GM21390 (cell line): ENCODE measurements around the gene DEXI.

Experiments used
- ATAC-seq: cut with Tn5 transposase; IDR thresholded peaks from one replicate; pipeline ENCODE4 v1.9.1; 2021; ENCODE audit not compliant: unreplicated experiment

Gene DEXI

DNA sequence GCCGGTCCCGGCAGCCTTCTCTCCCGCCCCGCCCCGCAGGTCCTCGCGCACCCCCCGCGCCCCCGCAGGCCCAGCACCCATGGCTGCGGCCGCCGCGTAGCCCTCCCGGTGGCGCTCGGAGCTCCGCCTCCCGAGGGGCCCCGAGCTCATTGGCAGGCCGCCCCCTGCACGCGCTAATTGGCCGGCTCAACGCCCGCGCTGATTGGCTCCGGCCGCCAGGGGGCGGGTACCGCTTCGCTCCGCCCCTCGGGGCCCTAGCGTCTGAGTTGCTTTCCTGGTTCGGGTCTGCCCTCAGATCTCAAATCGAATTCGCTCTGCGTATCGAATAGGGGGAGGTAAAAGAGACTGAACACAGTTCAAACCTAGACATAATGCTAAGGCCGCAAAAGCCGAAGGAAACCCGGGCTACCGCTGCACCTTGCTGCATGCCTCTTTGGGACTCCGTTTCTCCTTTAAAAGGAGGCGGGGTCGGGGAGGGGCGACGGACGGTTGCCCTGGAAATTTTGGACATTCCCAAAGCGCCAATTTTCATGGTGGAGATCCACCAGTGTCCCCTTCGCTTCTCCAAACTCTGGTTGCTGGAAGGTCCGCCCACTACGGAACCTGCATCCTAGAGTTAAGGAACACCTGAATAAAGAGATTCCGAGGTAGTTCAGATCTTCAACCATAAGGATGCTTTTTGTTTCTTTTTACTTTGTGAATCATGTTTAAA, at the start of gene DEXI:
DEXI (minus strand) TSS at position 117 of the 712 bp plus-strand sequence. CDS start 463 bp downstream, outside the sequence.
- peak; percentile 59 for ATAC-seq

DNA sequence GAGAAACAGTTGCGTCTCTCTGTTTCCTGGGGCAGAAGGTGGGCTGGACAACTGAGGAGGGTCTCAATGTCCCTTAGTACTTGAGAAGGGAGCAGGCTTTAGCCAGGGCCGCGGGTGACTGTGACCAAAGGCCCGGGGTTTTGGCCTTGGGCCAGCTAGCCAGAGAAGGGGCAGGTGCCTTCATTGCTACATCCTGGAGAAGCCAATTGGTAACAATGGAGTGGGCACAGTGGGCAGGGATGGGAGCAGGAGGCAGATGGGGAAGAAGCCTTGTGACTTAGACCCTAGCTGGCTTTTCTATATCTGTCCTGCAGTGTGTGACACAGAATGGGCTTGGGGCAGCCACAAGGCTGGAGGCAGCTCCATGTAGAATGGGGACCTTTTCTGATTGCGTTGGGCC, 48.1 kb upstream of the DEXI start:
- no peak for ATAC-seq

DNA sequence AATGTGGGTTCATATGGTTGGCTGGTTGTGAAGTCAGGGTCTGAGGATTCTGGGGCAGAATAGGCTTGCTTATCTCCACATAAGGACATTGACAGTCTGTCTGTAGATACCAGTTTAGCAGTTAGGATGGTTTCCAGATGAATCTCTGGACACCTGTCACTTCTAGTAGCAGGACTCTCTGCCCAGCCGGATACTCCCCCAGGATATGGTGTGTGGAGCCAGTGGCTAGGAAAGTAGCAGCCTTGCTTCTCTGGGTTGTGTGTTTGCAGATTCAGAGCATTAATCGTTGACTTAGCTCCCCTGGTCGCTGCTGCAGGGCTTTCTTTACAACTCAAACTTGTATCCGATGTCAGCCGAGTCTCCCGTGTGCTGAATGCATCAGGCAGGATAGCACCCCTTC, 47.3 kb upstream of the DEXI start:
- no peak for ATAC-seq

DNA sequence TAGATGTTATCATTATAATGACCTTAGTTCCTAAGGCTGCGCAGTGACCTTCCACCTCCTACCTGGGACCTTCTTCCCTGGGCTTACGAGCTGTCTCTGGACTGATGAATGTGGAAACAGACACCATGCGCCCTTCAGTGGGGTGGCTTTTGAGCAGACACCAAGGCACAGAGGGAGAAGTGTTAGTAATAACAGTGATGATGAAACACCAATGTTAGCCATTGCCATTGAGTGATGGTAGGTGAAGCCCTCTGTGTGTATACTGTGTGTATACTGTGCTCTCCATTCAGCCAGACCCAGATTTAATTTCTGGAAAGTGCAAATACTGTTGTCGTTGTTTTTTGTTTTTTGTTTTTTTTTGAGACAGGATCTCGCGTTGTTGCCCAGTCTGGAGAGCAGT, 46.6 kb upstream of the DEXI start:
- ATAC-seq: no peak

DNA sequence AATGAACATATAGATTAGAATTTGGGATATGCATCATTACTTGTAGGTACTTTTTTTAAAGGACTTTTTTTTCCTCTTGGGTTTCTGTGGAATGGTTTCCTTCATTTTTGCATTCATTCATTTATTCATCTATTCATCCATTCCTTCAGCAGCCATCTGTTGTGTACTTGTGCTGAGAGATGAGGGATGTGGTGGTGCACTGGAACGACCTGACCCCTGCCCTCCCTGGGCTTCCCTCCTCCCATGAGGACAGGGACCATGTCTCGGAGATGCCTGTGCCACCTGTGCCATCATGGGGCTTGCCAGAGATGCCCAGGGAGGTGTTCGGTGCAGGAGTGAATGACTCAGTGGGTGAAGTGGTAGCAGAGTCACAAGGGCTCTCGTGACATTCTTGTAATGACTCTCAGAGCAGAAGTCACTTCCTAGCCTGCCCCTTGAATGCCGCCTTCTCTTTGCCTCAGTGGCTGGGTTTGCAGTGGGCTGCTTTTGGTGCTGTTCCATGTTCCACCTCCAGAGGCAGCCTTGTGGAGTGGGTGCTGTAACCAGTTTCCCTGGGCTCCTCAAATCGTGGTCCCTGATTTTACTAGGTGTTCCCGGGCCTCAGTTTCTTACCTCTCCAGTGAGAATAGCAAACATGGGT, 46.0 kb upstream of the DEXI start:
- no peak for ATAC-seq

DNA sequence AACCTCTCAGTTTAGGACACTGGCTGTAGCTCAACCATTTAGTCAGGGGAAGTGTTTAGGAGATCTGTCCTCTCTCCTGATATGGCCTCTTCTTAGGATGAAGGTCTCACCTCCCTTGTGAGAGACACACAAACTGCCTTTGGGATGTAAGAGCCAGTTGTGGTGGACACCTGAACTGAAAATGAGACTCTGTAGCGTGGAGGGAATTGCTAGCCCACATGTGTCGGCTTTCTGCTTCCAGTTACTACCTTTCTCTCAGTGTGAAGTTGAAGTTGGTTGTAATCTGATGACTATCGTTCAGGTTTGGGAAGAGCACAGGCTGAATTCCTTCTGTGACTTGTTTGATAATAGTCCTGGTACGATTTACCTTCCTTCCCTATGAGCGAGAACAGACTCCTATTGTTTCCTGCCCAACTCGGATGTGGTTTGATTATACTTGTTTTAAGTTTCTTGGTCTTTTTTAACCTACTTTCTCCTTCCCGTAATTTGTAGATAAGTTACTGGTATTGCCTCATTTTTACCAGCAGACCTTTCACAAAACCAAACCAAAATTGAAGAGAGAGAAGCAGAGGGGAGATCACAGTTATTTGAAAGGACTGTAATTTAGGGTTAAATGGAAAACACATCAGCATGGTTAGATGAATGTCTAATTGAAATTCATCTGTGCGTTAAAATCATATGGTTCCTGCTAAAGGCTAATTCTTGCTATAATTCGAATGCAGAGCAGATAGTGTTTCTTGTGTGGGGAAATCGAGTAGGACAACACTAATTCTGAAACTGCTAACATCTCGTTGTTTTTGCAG, 45.3 kb upstream of the DEXI start:
- no peak for ATAC-seq

DNA sequence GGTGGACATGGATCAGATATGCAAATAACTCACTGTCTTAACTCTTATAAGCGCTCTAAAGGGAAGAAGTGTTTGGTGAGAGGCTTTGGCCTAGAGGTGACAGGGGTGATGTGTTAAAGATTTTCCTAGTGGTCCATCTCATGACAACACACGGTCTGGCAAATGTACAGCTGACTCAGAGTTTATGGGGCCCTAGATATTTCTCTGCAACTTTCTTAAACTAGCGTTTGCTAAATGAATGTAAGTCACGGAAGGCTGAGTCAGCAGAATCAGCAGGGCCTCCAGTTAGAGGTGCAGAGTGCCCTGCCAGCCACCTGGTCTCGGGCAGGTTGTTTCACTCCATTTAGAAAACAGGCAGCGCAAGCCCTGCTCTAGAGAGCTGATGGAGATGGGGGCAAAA, 42.2 kb upstream of the DEXI start:
- ATAC-seq: no peak

DNA sequence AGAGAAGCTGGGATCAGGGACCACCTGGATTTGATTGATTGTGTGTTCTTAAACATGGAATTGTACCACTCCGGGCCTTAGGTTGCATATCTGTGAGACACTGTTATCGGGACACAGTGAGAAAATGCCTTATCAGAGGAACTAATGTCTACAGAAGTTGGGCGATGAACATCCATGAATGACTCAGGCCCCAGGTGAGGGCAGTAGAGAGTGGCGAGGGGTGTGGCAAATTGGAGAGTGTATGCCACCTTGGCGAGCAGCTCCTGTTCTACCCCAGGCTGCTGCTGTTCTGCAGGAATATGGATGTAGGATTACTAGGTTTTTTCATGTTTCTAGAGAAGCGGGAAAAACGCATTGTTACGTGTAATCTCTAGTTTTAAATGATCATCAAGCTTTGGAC, 40.9 kb upstream of the DEXI start:
- ATAC-seq: no peak

DNA sequence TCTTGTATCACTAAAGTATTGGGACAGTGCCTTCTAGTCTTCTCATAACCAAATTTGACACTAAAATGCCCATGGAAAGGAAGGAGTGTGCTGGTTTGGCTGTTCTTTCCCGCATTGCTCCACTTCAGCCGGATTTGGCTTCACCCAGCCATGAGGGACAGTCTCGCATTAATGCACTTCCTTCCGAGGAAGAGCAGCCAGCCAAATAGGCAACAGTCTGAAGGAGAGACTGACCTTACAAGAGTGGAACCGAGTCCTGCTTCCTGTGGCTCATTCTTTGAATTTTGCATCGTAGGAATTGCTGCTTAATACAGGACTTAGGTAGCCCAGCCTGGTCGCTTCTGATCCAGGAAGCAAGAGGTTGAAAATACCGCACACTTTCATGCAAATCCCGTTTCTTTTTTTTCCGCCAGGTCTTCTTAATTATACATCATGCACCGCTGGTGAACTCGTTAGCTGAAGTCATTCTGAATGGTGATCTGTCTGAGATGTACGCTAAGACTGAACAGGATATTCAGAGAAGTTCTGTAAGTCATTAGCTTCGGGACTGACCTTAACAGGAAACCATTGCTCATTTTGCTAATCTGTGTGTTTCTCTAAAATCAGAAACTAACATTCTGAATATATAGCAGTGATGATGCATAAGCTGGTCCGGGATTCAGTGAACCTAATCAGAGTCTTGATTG, 40.3 kb upstream of the DEXI start:
- ATAC-seq: no peak

DNA sequence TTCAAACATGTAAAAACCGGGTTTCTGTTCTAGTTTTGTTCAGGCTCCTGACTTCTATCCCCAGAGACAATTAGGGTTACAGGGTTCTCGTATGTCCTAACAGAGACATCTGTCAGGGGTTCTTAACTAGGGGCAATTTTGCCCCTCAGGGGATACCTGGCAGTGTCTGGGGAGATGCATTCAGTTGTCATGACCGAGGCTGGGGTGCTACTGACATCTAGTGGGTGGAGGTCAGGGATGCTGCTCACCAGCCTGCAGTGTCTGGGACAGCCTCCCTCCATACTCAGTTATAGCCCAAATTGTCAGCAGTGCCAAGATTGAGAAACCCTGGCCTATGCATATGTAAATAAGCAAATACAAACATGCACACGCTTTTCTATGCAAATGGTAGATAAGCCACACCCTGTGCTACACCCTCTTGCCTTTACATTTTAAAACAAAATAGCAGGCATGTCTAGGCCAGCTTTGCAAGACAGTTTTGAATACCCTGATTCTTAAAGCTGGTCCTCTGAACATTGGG, 39.5 kb upstream of the DEXI start:
- peak; percentile 72 for ATAC-seq

DNA sequence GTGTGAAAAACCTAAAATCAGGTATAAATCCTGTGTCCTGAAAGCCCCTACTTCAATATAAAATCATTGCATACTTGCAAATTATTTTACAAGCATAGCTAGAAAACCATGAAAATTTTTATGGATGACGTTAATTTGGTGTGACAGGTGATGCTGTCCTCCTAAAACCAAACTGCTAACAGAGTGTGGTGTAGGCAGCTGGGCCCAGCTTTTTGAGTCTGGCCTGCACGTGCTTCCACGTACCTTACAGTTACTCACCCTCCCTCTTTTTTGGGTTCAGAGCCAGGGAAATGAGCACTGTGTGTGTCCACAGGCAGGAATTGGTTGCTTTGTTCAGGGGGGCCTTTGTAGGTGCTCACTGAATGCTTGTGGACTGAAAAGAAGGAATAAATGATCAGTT, 38.5 kb upstream of the DEXI start:
- ATAC-seq: no peak

DNA sequence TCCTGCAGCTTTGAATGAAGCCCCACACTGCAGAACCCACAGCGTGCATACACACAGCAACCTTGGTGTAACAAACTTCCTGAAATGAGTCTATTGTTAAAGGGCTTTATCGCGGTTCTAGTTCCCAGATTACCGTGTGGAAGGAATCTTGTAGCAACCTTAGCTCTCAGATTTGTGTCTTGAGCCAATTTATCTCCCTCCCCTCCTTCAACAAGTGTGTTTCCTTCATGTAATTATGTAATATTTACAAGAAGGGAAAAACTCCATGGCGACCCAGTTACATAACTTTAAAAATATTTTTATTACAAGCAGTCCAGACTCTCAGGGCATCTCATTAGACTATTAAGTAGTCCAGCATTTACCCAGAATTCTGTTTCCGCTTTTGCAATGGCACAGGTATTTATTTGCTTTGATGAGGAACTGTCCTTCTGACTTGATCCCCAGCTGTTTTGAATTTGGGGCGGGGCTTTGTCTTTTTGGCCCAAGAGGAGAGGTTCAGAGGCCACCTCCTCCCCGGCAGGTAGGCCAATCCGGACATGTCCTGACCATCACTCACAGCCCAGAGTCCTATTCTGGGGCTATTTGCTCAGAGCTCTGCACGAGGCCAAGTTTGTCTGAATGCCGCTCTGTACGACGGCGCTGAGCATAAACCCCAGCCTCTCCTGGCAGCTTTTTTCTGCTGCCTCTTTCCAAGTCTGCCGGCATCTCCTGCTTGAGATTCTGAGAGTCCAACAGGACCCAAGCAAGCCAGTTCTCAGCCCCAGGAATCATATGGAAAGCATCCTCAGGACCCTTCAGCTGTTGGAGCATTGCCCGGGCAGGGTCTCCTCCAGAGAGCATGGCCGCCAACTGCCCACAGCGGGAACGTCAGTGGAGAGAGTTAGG, 37.7 kb upstream of the DEXI start:
- no peak for ATAC-seq

DNA sequence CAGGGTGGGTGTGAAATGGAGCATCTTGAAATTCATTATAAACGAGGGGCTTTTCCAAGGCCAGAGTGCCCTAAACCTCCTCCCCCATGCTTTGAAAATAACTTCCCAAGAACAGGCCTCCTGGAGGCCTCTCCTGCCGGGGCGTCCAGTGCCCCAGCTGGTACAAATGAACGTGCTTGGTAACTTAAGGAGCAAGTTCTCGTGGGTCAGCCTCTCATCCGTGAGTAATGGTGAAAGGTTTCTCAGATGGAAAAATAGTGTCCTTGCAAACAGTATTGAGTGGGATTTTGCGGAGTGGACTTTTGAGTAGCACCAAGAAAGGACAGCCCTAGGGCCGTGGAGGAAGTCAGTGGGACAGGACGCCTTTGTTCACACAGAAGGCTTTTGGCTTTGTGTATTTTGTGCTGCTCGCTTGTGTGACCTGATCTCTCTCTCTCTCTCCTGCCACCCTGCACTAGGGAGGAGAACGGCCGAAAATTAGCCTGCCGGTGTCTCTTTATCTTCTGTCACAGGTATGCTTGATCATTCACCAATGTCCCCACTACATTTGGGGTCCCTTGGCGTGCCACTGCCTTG, 36.7 kb upstream of the DEXI start:
- no peak for ATAC-seq

DNA sequence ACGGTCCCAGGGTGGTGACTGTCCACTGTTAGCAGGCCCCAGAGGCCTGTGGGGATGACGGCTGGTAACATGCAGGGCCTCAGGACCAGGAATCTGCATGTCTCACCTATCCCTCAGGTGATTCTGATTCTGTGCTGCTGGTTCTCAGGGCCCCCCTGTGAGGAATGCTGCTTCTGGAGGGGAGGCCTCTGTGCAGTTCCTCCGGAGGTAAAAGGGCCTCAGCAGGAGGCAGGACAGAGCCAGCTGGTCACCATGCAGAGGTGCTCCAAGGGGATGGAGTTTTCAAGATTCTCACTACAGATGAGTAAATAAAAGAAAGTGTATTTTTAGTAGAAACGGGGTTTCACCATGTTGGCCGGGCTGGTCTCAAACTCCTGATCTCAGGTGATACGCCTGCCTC, 35.9 kb upstream of the DEXI start:
- ATAC-seq: no peak

DNA sequence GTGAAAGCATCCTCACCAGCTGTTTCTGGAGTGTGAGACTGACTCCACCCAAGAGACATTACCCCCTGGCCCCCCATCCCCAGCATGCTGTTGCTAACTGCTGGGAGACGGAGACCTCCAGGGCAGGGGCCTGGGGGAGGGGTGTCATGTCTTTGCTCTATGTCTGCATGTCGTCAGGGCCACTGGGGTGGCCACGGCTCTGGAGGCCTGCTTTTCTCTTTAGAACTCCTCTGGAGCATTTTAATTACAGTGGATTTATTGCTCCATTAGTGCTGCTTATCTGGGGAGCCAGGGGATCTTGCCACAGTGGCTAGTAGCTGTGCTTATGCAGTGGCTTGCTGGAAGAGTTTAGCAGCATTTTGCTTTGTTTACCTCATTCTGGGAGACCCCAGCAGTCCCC, 34.4 kb upstream of the DEXI start:
- ATAC-seq: no peak

DNA sequence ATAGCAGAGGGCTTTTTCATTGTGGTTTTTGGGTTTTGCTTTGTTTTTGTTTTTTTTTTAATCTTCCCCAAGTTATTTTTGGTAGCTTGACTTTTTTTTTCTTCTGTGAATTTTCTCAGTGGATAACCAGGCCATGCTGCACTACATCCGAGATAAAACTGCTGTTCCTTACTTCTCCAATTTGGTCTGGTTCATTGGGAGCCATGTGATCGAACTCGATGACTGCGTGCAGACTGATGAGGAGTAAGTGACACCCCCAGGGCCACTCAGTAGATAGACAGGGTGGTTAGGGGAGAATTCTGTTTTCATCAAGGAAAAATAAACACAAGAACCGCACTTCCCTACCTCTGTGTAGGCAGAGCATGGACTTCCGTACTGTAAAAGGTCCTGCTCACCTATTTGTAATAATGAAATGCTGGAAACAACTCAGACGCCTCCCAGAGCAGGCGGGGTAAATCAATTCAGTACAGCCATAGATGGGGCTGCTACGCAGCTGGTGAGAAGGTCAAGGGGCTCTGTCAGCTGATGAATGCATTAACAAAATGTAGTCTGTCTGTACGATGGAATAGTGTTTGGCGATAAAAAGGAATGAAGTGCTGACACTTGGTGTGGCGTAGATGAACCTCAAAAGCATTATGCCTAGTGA, 30.7 kb upstream of the DEXI start:
- no peak for ATAC-seq

DNA sequence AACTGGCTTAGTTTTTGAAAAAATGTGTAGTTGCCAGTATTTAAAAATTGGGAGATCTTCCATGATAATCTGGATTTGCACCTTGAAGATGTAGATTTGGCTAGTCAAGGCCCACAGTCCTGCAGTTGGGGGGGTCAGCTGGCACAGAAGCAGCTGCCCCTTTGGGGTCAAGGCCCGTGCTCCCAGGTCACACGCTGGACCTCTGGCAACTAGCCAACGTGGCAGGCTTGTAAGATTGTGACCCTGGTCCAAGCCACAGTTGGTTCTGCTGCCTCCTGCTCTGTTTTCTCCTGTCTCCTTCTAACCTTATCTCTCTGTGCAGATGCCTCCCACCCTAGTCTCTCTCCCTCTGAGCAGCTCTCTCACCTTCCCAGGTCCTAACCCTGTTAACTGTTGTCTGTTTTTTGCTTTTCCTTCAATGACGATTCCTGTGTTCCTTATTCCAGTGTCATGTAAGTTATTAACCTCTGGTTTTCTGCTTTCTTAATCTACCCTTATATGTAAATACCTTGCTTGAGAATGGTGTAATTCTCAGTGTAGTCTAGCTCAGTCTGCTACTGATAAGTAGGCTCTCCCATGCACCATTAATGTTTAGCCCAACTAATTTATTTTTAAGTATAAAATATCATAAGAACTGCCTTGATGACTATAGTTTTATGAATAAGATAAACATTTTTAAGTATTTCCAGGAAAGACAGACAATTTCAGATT, 30.0 kb upstream of the DEXI start:
- no peak for ATAC-seq

DNA sequence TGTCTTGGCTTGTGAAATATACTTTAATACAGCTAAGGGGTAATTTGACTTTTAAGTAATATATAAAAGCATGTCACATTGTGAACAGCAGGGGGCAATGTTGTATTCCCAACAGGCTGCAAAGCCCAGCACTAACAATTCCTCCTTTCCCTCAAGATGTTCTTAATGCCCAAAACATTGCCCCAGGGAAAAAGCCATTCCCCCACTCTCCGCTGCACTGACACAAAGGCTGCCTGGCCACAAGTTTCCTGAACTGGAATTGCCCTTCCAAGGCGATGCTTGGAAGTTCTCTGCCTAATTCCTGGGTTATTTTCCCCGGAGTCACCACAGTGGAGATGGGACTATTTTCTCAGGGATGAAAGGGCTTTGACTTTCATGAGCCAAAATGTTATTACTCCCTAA, 29.3 kb upstream of the DEXI start:
- ATAC-seq: no peak

DNA sequence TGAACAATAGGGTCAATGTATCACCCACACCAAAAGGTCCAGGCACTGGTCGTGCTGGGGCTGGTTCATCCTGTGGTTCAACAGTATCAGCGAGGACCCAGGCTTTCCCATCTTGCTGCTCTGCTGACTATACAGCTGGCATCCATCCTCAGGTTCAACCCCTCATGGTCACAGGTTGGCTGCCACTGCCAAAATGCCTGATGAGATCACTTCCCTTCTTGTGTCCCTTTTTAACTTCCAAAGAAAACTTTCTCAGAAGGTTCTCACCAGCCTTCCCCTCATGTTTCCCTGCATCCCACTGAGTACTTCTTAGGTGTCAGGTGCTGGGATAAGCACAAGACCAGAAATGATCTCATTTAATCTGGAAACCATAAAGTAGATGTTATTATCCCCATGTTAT, 27.8 kb upstream of the DEXI start:
- no peak for ATAC-seq
